Heart left ventricle (tissue), 16 donors: ENCODE measurements around the gene CPEB4. TPM values are rescaled to one million over a fixed set of nuclear protein-coding genes. Genes with fewer than 3 reads are reported as not detected.
A peak's percentile ranks its signal among the peaks of the same experiment; 100 is the strongest.

ENCODE experiments used
- ATAC-seq, 4 donors: fragments of 200-7000 bp; cut with Tn5 transposase; one replicate each; pipeline ENCODE4 v1.9.1; 2020 to 2022; ENCODE audit warnings: moderate library complexity in 4 of 4, mild to moderate bottlenecking in 3 of 4, moderate number of reproducible peaks in 1 of 4
- DNase-seq, 5 donors: peaks; one replicate each; pipeline ENCODE4 v3.0.0-alpha.2; 2020
- H3K27ac ChIP-seq, 12 donors: fragments of 200-600 bp; sonication (generic) in 4 of 12; one replicate each; pipeline versions ENCODE4 v1.5.0 to v1.8.0; 2016 to 2022; ENCODE audit warnings: mild to moderate bottlenecking in 2 of 12
- H3K27me3 ChIP-seq, 9 donors: fragments of 200-600 bp; sonication (generic) in 2 of 9; one replicate each; pipeline versions ENCODE4 v1.5.1 to v1.8.0; 2016 to 2022; ENCODE audit warnings: mild to moderate bottlenecking in 3 of 9
- H3K36me3 ChIP-seq, 9 donors: fragments of 200-600 bp; sonication (generic) in 2 of 9; one replicate each; pipeline versions ENCODE4 v1.5.0 to v1.8.0; 2018 to 2022; ENCODE audit warnings: mild to moderate bottlenecking in 2 of 9
- H3K4me1 ChIP-seq, 12 donors: fragments of 200-600 bp; sonication (generic) in 4 of 12; one replicate each; pipeline versions ENCODE4 v1.5.0 to v1.8.0; 2016 to 2022; ENCODE audit warnings: mild to moderate bottlenecking in 3 of 12
- H3K4me3 ChIP-seq, 12 donors: fragments of 200-600 bp; sonication (generic) in 4 of 12; one replicate each; pipeline versions ENCODE4 v1.5.0 to v1.8.0; 2017 to 2022; ENCODE audit warnings: mild to moderate bottlenecking in 9 of 12, moderate library complexity in 4 of 12
- H3K9me3 ChIP-seq, 12 donors: fragments of 200-600 bp; sonication (generic) in 4 of 12; one replicate each; pipeline versions ENCODE4 v1.5.0 to v1.8.0; 2016 to 2022; ENCODE audit warnings: mild to moderate bottlenecking in 1 of 12
- POLR2A ChIP-seq, 2 donors: fragments of 450-650 bp; IDR thresholded peaks; one replicate each; pipeline ENCODE4 v1.6.1; 2017; ENCODE audit warnings: antibody characterized with exemption in 2 of 2, mild to moderate bottlenecking in 2 of 2, moderate library complexity in 2 of 2
- WGBS, 4 donors: extraction: QIAGEN DNeasy Blood & Tissue Kit in 2 of 4; methylation state at CpG; one replicate each; pipeline versions ENCODE4 v1.1.5 to v1.1.7; 2013 to 2018; 5-methylcytosine and 5-hydroxymethylcytosine counted together
- intact Hi-C, 10 donors: fragments of 100-400 bp; cut with DNase I; formaldehyde crosslinking; loops; one replicate each; pipeline versions ENCODE4 v1.11.1 to v1.14.2; 2022
- long read RNA-seq, 3 donors: library from polyadenylated mRNA; unstranded; transcript quantifications; one replicate each; pipeline ENCODE4 v2.0.0, GENCODE V29; 2020 to 2021
- polyA plus RNA-seq, 2 donors: library from polyadenylated mRNA; stranded (reverse); fragments of 200-250 nt; gene quantifications; one replicate each; pipeline ENCODE4 v1.2.3, GENCODE V29; 2013
- total RNA-seq, 9 donors: library from RNA; depleted of rRNA in 2 of 9; stranded (reverse); fragments of >200 nt in 2 of 9; fragmentation: NEBNext Ultra II Directional in 3 of 9; extraction: Animal tissue kit (Norgen Biotek cat#: 25700) in 3 of 9; gene quantifications; one replicate each; pipeline versions ENCODE4 v1.1.0 to v1.2.4, GENCODE V29; 2016 to 2023
- TF ChIP-seq, protein P1 (sequence below), 12 donors: fragments of 200-600 bp; sonication (generic) in 4 of 12; IDR thresholded peaks; one replicate each; pipeline versions ENCODE4 v1.5.0 to v1.8.0; 2018 to 2022; ENCODE audit warnings: antibody characterized with exemption in 12 of 12, mild to moderate bottlenecking in 5 of 12
- donor health status: ischemic (EF 13 %, LVEDD 7.1; RV severe dilation, severe dysfunction).
- donor health status: healthy with polysubstance abuse.
- donor health status: DM: no; HTN: yes; CAD: no.
- donor health status: DM: no; HTN: no; CAD: no.
- donor health status: ischemic (EF 25% LVEDD 6.9; RV normal size, moderate dysfunction).
- donor health status: ischemic (EF 25% LVEDD 5.7; RV mildly dilated, moderate dysfunction).
- donor health status: healthy.
- donor health status: DM: yes; HTN: yes; CAD: no.
- donor health status: ischemic (EF 35%, LVEDD 5.7; RV mildly dilated, moderate dysfunction).
- donor health status: nonischemic (EF 11% LVEDD 7.7; RV severe dilation, severe dysfunction).
- donor health status: DM: yes; HTN: yes; CAD: no.
- donor health status: PGD.
- donor health status: ischemic (EF 29% LVEDD 5.4; RV normal size, mild dysfunction).
- donor health status: nonischemic (EF 23%, LVEDD 6.1; RV moderate dilation, normal function).

Gene CPEB4
- total RNA-seq (100 to 1,000 TPM; 104 to 217 (median 172) TPM), polyA plus RNA-seq (100 to 1,000 TPM in 1 of 2 donors, 10 to 100 TPM in 1; 28.7 to 158 TPM)
- long read RNA-seq, donor 1, transcript CPEB4-208 (8 exons, 2,607 nt) = major isoform, 11 of 41 reads
- long read RNA-seq, donor 1, partial matches to known transcripts = 8 of 41 reads
- long read RNA-seq, donor 1, other reads (novel, unspliced or antisense) = 22 of 41 reads
- long read RNA-seq, donor 2, transcript CPEB4-208 (8 exons, 2,607 nt) = major isoform, 71 of 202 reads
- long read RNA-seq, donor 2, partial matches to known transcripts = 10 of 202 reads
- long read RNA-seq, donor 2, other reads (novel, unspliced or antisense) = 118 of 202 reads
- long read RNA-seq, donor 3, transcript CPEB4-208 (8 exons, 2,607 nt) = major isoform, 13 of 74 reads
- long read RNA-seq, donor 3, partial matches to known transcripts = 1 of 74 reads
- long read RNA-seq, donor 3, other reads (novel, unspliced or antisense) = 59 of 74 reads

DNA sequence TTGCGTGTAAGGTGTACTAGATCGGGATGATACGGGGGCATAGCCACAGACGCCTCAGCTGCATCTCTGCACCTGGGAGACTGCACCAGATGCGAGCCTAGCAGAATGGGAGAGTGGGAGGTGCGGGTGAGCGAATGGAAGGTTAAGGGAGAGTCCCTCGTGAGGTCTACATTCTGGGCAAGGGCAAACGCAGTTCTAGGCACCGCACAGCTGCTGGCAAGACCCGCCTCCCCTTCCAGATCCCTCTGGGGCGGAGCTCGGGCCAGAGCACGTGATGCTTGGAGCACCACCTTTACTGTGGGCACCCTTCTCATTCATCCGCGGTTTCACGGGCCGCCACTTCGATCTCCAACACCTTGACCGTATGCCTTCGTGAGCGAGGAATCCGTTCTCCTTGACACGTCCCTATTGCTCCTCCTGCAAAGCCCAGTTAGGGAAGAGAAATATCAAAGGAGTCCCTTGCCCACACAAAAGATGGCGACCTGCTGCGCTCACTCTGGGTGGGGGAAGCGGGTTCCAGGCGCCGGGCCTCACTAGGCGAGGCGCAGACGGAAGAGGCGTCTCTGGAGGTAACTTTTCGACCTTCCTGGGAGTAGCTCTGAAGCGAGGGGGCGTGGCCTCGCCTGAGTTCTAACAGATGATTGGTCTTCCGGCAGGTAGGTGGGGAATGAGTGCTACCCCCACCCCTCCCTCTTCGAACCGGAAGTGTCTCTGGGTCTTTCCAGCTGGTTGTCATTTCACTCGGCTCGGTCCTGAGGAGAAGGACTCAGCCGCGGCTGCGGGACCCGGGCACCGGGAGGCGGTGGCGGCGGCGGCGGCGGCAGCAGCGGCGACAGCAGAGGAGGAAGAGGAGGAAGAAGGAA lies at the start of gene CPEB4:
TSS of gene CPEB4 (plus strand) at position 740 of the 863 bp plus-strand sequence. CDS start 1,385 bp downstream, outside the sequence.
- TF ChIP-seq POLR2A (IDR thresholded peaks at IDR 0.05) = peak; percentile 93 to 99
- TF ChIP-seq, protein P1, sequence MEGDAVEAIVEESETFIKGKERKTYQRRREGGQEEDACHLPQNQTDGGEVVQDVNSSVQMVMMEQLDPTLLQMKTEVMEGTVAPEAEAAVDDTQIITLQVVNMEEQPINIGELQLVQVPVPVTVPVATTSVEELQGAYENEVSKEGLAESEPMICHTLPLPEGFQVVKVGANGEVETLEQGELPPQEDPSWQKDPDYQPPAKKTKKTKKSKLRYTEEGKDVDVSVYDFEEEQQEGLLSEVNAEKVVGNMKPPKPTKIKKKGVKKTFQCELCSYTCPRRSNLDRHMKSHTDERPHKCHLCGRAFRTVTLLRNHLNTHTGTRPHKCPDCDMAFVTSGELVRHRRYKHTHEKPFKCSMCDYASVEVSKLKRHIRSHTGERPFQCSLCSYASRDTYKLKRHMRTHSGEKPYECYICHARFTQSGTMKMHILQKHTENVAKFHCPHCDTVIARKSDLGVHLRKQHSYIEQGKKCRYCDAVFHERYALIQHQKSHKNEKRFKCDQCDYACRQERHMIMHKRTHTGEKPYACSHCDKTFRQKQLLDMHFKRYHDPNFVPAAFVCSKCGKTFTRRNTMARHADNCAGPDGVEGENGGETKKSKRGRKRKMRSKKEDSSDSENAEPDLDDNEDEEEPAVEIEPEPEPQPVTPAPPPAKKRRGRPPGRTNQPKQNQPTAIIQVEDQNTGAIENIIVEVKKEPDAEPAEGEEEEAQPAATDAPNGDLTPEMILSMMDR (IDR thresholded peaks at IDR 0.05) = peak in 1 of 12 donors; percentile 6

GRCh38 chr5:173839117-173839713 lies 48.9 kb upstream of the CPEB4 start:
- H3K36me3 ChIP-seq = no peaks in the 10 kb centered on the region
- DNase-seq (no peak), ATAC-seq (peak in 3 of 4 donors; percentile 61 to 85 (median 75))
- 45 to 66% (median 51%) methylated on average over 5 of the region's 5 CpGs for WGBS, 4 donors
- H3K27me3 ChIP-seq = no peaks in the 10 kb centered on the region
- peaks cover 0 to 21% (median 0%) of the 10 kb centered on the region in 12 donors for H3K4me1 ChIP-seq
- H3K27ac ChIP-seq = no peak overlapping the region
- TF ChIP-seq, protein P1 (IDR thresholded peaks at IDR 0.05) = no peak
- no peak for TF ChIP-seq POLR2A (IDR thresholded peaks at IDR 0.05)
- no peak overlapping the region for H3K4me3 ChIP-seq
- intact Hi-C loops = no loop called here
- H3K9me3 ChIP-seq = no peaks in the 10 kb centered on the region

More for the DNA sequence above, at the start of gene CPEB4:
- Histone ChIP-seq H3K4me1 (peaks cover 0 to 76% (median 19%) of the 10 kb centered on the region in 12 donors), H3K9me3 (no peaks in the 10 kb centered on the region), H3K36me3 (no peaks in the 10 kb centered on the region), H3K27ac (peak within 1 kb of the TSS; percentile 80 to 98 (median 92)), H3K27me3 (no peaks in the 10 kb centered on the region), H3K4me3 (peak within 1 kb of the TSS; percentile 45 to 96 (median 78))
- peak; percentile 95 to 97 (median 96) for ATAC-seq
- peak; percentile 99 to 100 (median 99) for DNase-seq
- WGBS, 4 donors = 3 to 6% (median 5%) methylated on average over 48 to 55 of the region's 55 CpGs
- intact Hi-C loops = loop anchor here in 8 of 10 donors (2.0 to 10.0 kb wide), 14 partner anchors 29 to 273 kb away; partner anchors contain the start of gene BOD1 (in 5 of the 8)

- Histone ChIP-seq H3K27ac (no peak overlapping the region), H3K36me3 (no peaks in the 10 kb centered on the region), H3K4me1 (peaks cover 0 to 9% (median 0%) of the 10 kb centered on the region in 12 donors), H3K4me3 (no peak overlapping the region), H3K27me3 (no peaks in the 10 kb centered on the region), H3K9me3 (no peaks in the 10 kb centered on the region)
- 75 to 90% (median 84%) methylated on average over 6 of the region's 6 CpGs for WGBS, 4 donors
- DNase-seq (no peak), ATAC-seq (peak in 1 of 4 donors; percentile 18)
- no peak for TF ChIP-seq POLR2A (IDR thresholded peaks at IDR 0.05)
- TF ChIP-seq, protein P1 (IDR thresholded peaks at IDR 0.05) = no peak
- intact Hi-C loops = no loop called here
Observed at GRCh38 chr5:173840111-173840983, 47.8 kb upstream of the CPEB4 start.
